Testis (tissue), 2 donors: ENCODE data around the gene SEC11A.

ENCODE experiments used
- CTCF ChIP-seq, 3 experiments: fragments of 450-650 bp in 2 of 3; fragments of 200-600 bp in 1 of 3; sonication (generic) in 1 of 3; IDR thresholded peaks; one replicate each; pipeline ENCODE4 v1.5.1; 2016 to 2019; ENCODE audit warnings: antibody characterized with exemption in 3 of 3, mild to moderate bottlenecking in 2 of 3, moderate library complexity in 1 of 3
- POLR2A ChIP-seq: fragments of 450-650 bp; IDR thresholded peaks from one replicate; pipeline ENCODE4 v1.6.1; 2017; ENCODE audit warnings: antibody characterized with exemption, mild to moderate bottlenecking, moderate library complexity

GRCh38 chr15:84749111-84749991 is 33.4 kb upstream of the SEC11A start:
- TF ChIP-seq POLR2A: no peak
- peak in 1 of 3 experiments; percentile 18 for TF ChIP-seq CTCF (IDR thresholded peaks at IDR 0.05)
